ENCODE measurements around the gene KLHDC9.

KLHDC9 gene

GRCh38 chr1:161089938-161090337 lies 8.2 kb upstream of the KLHDC9 start:
- no peak for TF ChIP-seq CTCF (conservative IDR thresholded peaks at IDR 0.05; ENCODE audit: low read depth, low read length)
- no peak overlapping the region for H3K4me3 ChIP-seq (ENCODE audit: low read length)
- no peak for DNase-seq (ENCODE audit: low read depth)

GRCh38 chr1:161090617-161091016 lies 7.5 kb upstream of the KLHDC9 start:
- no peak for TF ChIP-seq CTCF (conservative IDR thresholded peaks at IDR 0.05; ENCODE audit: low read depth, low read length)
- DNase-seq (ENCODE audit: low read depth): no peak
- H3K4me3 ChIP-seq (ENCODE audit: low read length): no peak overlapping the region

GRCh38 chr1:161091093-161091492 lies 7.1 kb upstream of the KLHDC9 start:
- no peak overlapping the region for H3K4me3 ChIP-seq (ENCODE audit: low read length)
- TF ChIP-seq CTCF (conservative IDR thresholded peaks at IDR 0.05; ENCODE audit: low read depth, low read length): no peak
- DNase-seq (ENCODE audit: low read depth): no peak

GRCh38 chr1:161091796-161092507 lies 6.2 kb upstream of the KLHDC9 start:
- no peak for DNase-seq (ENCODE audit: low read depth)
- no peak for TF ChIP-seq CTCF (conservative IDR thresholded peaks at IDR 0.05; ENCODE audit: low read depth, low read length)

GRCh38 chr1:161092621-161093028 lies 5.5 kb upstream of the KLHDC9 start:
- no peak for DNase-seq (ENCODE audit: low read depth)
- no peak overlapping the region for H3K4me3 ChIP-seq (ENCODE audit: low read length)
- TF ChIP-seq CTCF (conservative IDR thresholded peaks at IDR 0.05; ENCODE audit: low read depth, low read length): no peak

More at GRCh38 chr1:161091796-161092507, 6.2 kb upstream of the KLHDC9 start:
- no peak overlapping the region for H3K4me3 ChIP-seq (ENCODE audit: low read length)

GRCh38 chr1:161094481-161094880 lies 3.7 kb upstream of the KLHDC9 start:
- TF ChIP-seq CTCF (conservative IDR thresholded peaks at IDR 0.05; ENCODE audit: low read depth, low read length): no peak
- no peak for DNase-seq (ENCODE audit: low read depth)
- H3K4me3 ChIP-seq (ENCODE audit: low read length): no peak overlapping the region

GRCh38 chr1:161095230-161095629 lies 2.9 kb upstream of the KLHDC9 start:
- no peak for DNase-seq (ENCODE audit: low read depth)
- H3K4me3 ChIP-seq (ENCODE audit: low read length): no peak overlapping the region
- no peak for TF ChIP-seq CTCF (conservative IDR thresholded peaks at IDR 0.05; ENCODE audit: low read depth, low read length)
